ENCODE results near the gene TEAD2. TPM values are rescaled to one million over a fixed set of nuclear protein-coding genes. Genes with fewer than 3 reads are reported as not detected.

Gene TEAD2
- total RNA-seq: 18.2 and 44.2 TPM in 2 replicates

GRCh38 chr19:49362048-49362928 lies at the start of gene TEAD2:
TSS of gene TEAD2 (minus strand) at chr19:49362416. CDS start at chr19:49360075, 2,341 bp downstream.

GRCh38 chr19:49387936-49388372 lies 25.7 kb upstream of the TEAD2 start, which contains the start of gene KASH5:
TSS of gene KASH5 (plus strand) at chr19:49388249. CDS start at chr19:49390884, 2,635 bp downstream.

GRCh38 chr19:49363268-49364082 lies 1.3 kb upstream of the TEAD2 start, which contains the start of gene DKKL1:
TSS of gene DKKL1 (plus strand) at chr19:49363877. CDS start at chr19:49363999, 122 bp downstream.

GRCh38 chr19:49335071-49335783 lies 27.0 kb downstream of the TEAD2 start, which contains the start of gene CD37:
TSS of gene CD37 (plus strand) at chr19:49335406. CDS start at chr19:49335541, 135 bp downstream.

GRCh38 chr19:49324801-49325576 lies 37.2 kb downstream of the TEAD2 start, which contains the start of gene SLC6A16:
TSS of gene SLC6A16 (minus strand) at chr19:49325191. CDS start at chr19:49311347, 13,844 bp downstream.

Small RNA genes lying within 50 kb of the gene (small RNA-seq; reads per million reads assigned to genes)
- gene MIR4324 (ENCODE audit: low replicate concordance): not detected

Other genes with a start within 250 kb of the TEAD2 start
- 3.7 and 5.7 TPM in 2 replicates for gene LIN7B, start 248.0 kb downstream of the TEAD2 start, total RNA-seq
- 0.66 and 1.3 TPM in 2 replicates for gene C19orf73, start 243.3 kb downstream of the TEAD2 start, total RNA-seq
- gene PPFIA3, start 242.9 kb downstream of the TEAD2 start, total RNA-seq: 1.1 and 3.1 TPM in 2 replicates
- gene HRC, start 207.0 kb downstream of the TEAD2 start, total RNA-seq: not detected in 2 replicates
- 8.8 and 15.9 TPM in 2 replicates for gene TRPM4, start 204.6 kb downstream of the TEAD2 start, total RNA-seq
- gene SLC6A16, start 37.2 kb downstream of the TEAD2 start, total RNA-seq: under 0.01 and 0.44 TPM in 2 replicates
- not detected in 2 replicates for gene CD37, start 27.0 kb downstream of the TEAD2 start, total RNA-seq
- not detected in 2 replicates for gene DKKL1, start 1.5 kb upstream of the TEAD2 start, total RNA-seq
- gene KASH5, start 25.8 kb upstream of the TEAD2 start, total RNA-seq: under 0.01 TPM in 1 of 2 replicates, not detected in the other
- gene PTH2, start 61.0 kb upstream of the TEAD2 start, total RNA-seq: not detected in 2 replicates
- gene GFY, start 63.0 kb upstream of the TEAD2 start, total RNA-seq: not detected in 2 replicates
- gene SLC17A7, start 79.1 kb upstream of the TEAD2 start, total RNA-seq: not detected in 2 replicates
- gene PIH1D1, start 89.4 kb upstream of the TEAD2 start, total RNA-seq: 95.1 and 138 TPM in 2 replicates
- 30.4 and 40.1 TPM in 2 replicates for gene ALDH16A1, start 90.8 kb upstream of the TEAD2 start, total RNA-seq
- 4.8 and 6.9 TPM in 2 replicates for gene FLT3LG, start 111.8 kb upstream of the TEAD2 start, total RNA-seq
- 1,545 and 2,202 TPM in 2 replicates for gene RPL13A, start 125.2 kb upstream of the TEAD2 start, total RNA-seq
- 1,493 and 6,336 TPM in 2 replicates for gene RPS11, start 134.0 kb upstream of the TEAD2 start, total RNA-seq
- 24.9 and 84.7 TPM in 2 replicates for gene FCGRT, start 150.2 kb upstream of the TEAD2 start, total RNA-seq
- gene RCN3, start 165.6 kb upstream of the TEAD2 start, total RNA-seq: 142 and 264 TPM in 2 replicates
- 72.2 and 106 TPM in 2 replicates for gene NOSIP, start 218.1 kb upstream of the TEAD2 start, total RNA-seq
- 0.14 and 0.22 TPM in 2 replicates for gene PRRG2, start 218.9 kb upstream of the TEAD2 start, total RNA-seq
- gene PRR12, start 228.8 kb upstream of the TEAD2 start, total RNA-seq: 6.9 and 9.0 TPM in 2 replicates